B cell (primary cell): ENCODE results near the gene ZPBP2. TPM values are rescaled to one million over a fixed set of nuclear protein-coding genes. Genes with fewer than 3 reads are reported as not detected.

ENCODE experiments used
- ATAC-seq: fragments of 200-7000 bp; cut with Tn5 transposase; one replicate; pipeline ENCODE4 v1.10.0; 2021; ENCODE audit warnings: low read depth, mild to moderate bottlenecking, moderate number of reproducible peaks, moderate library complexity
- CTCF ChIA-PET: fragments of 350-600 bp; sonication (Branson Sonifier 250); formaldehyde crosslinking; loops from one replicate; lab custom pipeline; 2021; ENCODE audit warnings: antibody characterized with exemption, inconsistent platforms; lab: Charles Lee
- POLR2A ChIA-PET: fragments of 350-600 bp; sonication (Branson Sonifier 250); formaldehyde crosslinking; loops from one replicate; lab custom pipeline; 2021; ENCODE audit warnings: antibody characterized with exemption; lab: Charles Lee
- DNase-seq: peaks from one replicate; pipeline ENCODE4 v3.0.0; 2013
- H2AFZ ChIP-seq: 2 replicates; pipeline ENCODE4 v1.6.1; 2012; ENCODE audit warnings: mild to moderate bottlenecking, low read depth, low read length; ENCODE audit not compliant: insufficient read depth, poor library complexity, severe bottlenecking
- H3K27ac ChIP-seq, 2 donors: 1 replicate in 1 of 2; 2 replicates in 1 of 2; pipeline ENCODE4 v1.5.1; 2012 to 2013; ENCODE audit warnings: low read length in 2 of 2, mild to moderate bottlenecking in 2 of 2, moderate library complexity in 1 of 2
- H3K27me3 ChIP-seq, 4 experiments: fragments of 200-600 bp in 1 of 4; sonication (generic) in 1 of 4; replicated peaks in 1 of 4; 1 replicate in 2 of 4; 2 replicates in 2 of 4; pipeline versions ENCODE4 v1.6.1 to v1.7.0; 2013 to 2016; ENCODE audit warnings: low read length in 3 of 4, mild to moderate bottlenecking in 2 of 4, mixed read lengths in 1 of 4, moderate library complexity in 1 of 4; ENCODE audit not compliant: insufficient read depth in 4 of 4, control insufficient read depth in 3 of 4; ENCODE audit errors: control extremely low read depth in 1 of 4
- H3K36me3 ChIP-seq, 2 experiments: replicated peaks in 1 of 2; 1 replicate in 1 of 2; 2 replicates in 1 of 2; pipeline versions ENCODE4 v1.6.1 to v1.7.1; 2013; ENCODE audit warnings: low read length in 1 of 2; ENCODE audit not compliant: insufficient read depth in 2 of 2, control insufficient read depth in 1 of 2; ENCODE audit errors: control extremely low read depth in 1 of 2, extremely low read depth in 1 of 2
- H3K4me1 ChIP-seq, 2 donors: fragments of 200-600 bp in 1 of 2; sonication (generic) in 1 of 2; 1 replicate in 1 of 2; 2 replicates in 1 of 2; pipeline versions ENCODE4 v1.5.1 to v1.6.1; 2013 to 2017; ENCODE audit warnings: low read length in 2 of 2; ENCODE audit not compliant: control insufficient read depth in 2 of 2, insufficient read depth in 2 of 2
- H3K4me2 ChIP-seq: replicated peaks from 2 replicates; pipeline ENCODE3; 2012; ENCODE audit warnings: mild to moderate bottlenecking, low read depth, low read length; ENCODE audit not compliant: poor library complexity, severe bottlenecking
- H3K4me3 ChIP-seq, 5 experiments: fragments of 200-600 bp in 1 of 5; sonication (generic) in 1 of 5; 1 replicate in 3 of 5; 2 replicates in 2 of 5; pipeline versions ENCODE4 v1.5.1 to v1.7.0; 2011 to 2016; ENCODE audit warnings: low read length in 4 of 5, mild to moderate bottlenecking in 4 of 5, low read depth in 2 of 5, control low read depth in 1 of 5, moderate library complexity in 1 of 5; ENCODE audit not compliant: insufficient read depth in 1 of 5; ENCODE audit errors: control extremely low read depth in 1 of 5, extremely low read depth in 1 of 5
- H3K79me2 ChIP-seq: fragments of 200-600 bp; sonication (generic); one replicate; pipeline ENCODE4 v1.6.0; 2016; ENCODE audit warnings: low read length; ENCODE audit not compliant: control insufficient read depth, insufficient read depth
- H3K9ac ChIP-seq: fragments of 200-600 bp; sonication (generic); 2 replicates; pipeline ENCODE4 v1.6.1; 2017; ENCODE audit warnings: mild to moderate bottlenecking, low read length, moderate library complexity
- H3K9me3 ChIP-seq, 3 donors: one replicate each; pipeline versions ENCODE4 v1.6.1 to v1.7.1; 2013; ENCODE audit warnings: low read length in 2 of 3; ENCODE audit not compliant: control insufficient read depth in 2 of 3, insufficient read depth in 1 of 3; ENCODE audit errors: control extremely low read depth in 1 of 3
- H4K20me1 ChIP-seq: 2 replicates; pipeline ENCODE4 v1.6.0; 2012; ENCODE audit warnings: mild to moderate bottlenecking, low read length; ENCODE audit not compliant: insufficient read depth, control insufficient read depth, poor library complexity, severe bottlenecking
- H3K27ac Mint-ChIP-seq: one replicate; pipeline ENCODE4 v1.8.0; 2021; ENCODE audit warnings: mixed read lengths
- H3K27me3 Mint-ChIP-seq: one replicate; pipeline ENCODE4 v1.8.0; 2021; ENCODE audit warnings: mixed read lengths
- H3K4me1 Mint-ChIP-seq: one replicate; pipeline ENCODE4 v1.8.0; 2021; ENCODE audit warnings: mixed read lengths
- H3K4me3 Mint-ChIP-seq: one replicate; pipeline ENCODE4 v1.8.0; 2021; ENCODE audit warnings: mixed read lengths
- H3K9me3 Mint-ChIP-seq: one replicate; pipeline ENCODE4 v1.8.0; 2022; ENCODE audit warnings: mixed read lengths; ENCODE audit not compliant: insufficient read depth
- CTCF ChIP-seq: fragments of 200-600 bp; IDR thresholded peaks from one replicate; pipeline ENCODE4 v1.8.0; 2022; ENCODE audit warnings: antibody characterized with exemption, mild to moderate bottlenecking
- EZH2 ChIP-seq: IDR thresholded peaks from 2 replicates; pipeline ENCODE4 v1.6.1; 2012; ENCODE audit warnings: borderline replicate concordance, low read depth, mild to moderate bottlenecking, moderate library complexity, low read length; ENCODE audit not compliant: insufficient read depth, poor library complexity, severe bottlenecking
- WGBS: methylation state at CpG from one replicate; pipeline ENCODE4 v1.1.5; 2013; ENCODE audit warnings: missing lambda C conversion rate; ENCODE audit not compliant: insufficient coverage; 5-methylcytosine and 5-hydroxymethylcytosine counted together
- intact Hi-C: fragments of 100-400 bp; cut with micrococcal nuclease; formaldehyde crosslinking; loops from one replicate; pipeline ENCODE4 v1.10.0; 2022
- polyA plus RNA-seq: library from polyadenylated mRNA; depleted of rRNA; stranded (reverse); fragments of >200 nt; gene quantifications from 2 replicates; pipeline ENCODE4 v1.2.3, GENCODE V29; 2012
- total RNA-seq, 2 donors: library from RNA; stranded (reverse); fragments of 120-200 nt in 1 of 2; gene quantifications; 1 replicate in 1 of 2; 2 replicates in 1 of 2; pipeline versions ENCODE4 v1.2.3 to v1.2.4, GENCODE V29; 2013 to 2022

The ZPBP2 gene
- total and polyA plus RNA-seq, 2 donors (not counting 1 experiment from before 2014, with no cell fraction given): 1.6 to 1.7 TPM

- Histone ChIP-seq H3K36me3 (peaks cover 8 to 42% of the 10 kb centered on the region in 2 experiments), H3K79me2 (peaks cover 87% of the 10 kb centered on the region), H3K9ac (peak overlapping the region; percentile 17), H3K27me3 (no peaks in the 10 kb centered on the region), H3K27ac (peak overlapping the region in 1 of 2 donors; percentile 85), H3K4me1 (peaks cover 60 to 63% of the 10 kb centered on the region in 2 donors), H3K9me3 (no peaks in the 10 kb centered on the region), H2AFZ (no peak overlapping the region), H3K4me2 (peak overlapping the region; percentile 56), H3K4me3 (peak overlapping the region in 1 of 5 experiments; percentile 9), H4K20me1 (peaks cover 53% of the 10 kb centered on the region)
- DNase-seq: no peak
- H3K27me3 Mint-ChIP-seq: no peaks in the 10 kb centered on the region
- H3K4me3 Mint-ChIP-seq: peak overlapping the region; percentile 61
- 52% methylated on average over 3 of the region's 3 CpGs for WGBS
- intact Hi-C loops: no loop called here
- H3K9me3 Mint-ChIP-seq: no peaks in the 10 kb centered on the region
- H3K27ac Mint-ChIP-seq: peak overlapping the region; percentile 81
- no peak for ATAC-seq
- CTCF ChIA-PET: interaction anchor here (0.9 to 1.2 kb wide), 3 partner anchors 13 to 33 kb away, joined by 3 to 4 read pairs (median 4); no protein-coding TSS in a partner anchor
- peaks cover 64% of the 10 kb centered on the region for H3K4me1 Mint-ChIP-seq
- POLR2A ChIA-PET: no interaction called here
- TF ChIP-seq EZH2 (no peak), CTCF (no peak)
These were observed 15.8 kb upstream of the ZPBP2 start for GRCh38 chr17:39852239-39852638.

GRCh38 chr17:39854909-39855308, 13.1 kb upstream of the ZPBP2 start:
- ATAC-seq: no peak
- CTCF ChIA-PET: interaction anchor here (1.2 kb wide), 1 partner anchor 10 kb away, joined by 4 read pairs; no protein-coding TSS in a partner anchor
- H3K27ac Mint-ChIP-seq: peak overlapping the region; percentile 83

More at GRCh38 chr17:39854909-39855308, 13.1 kb upstream of the ZPBP2 start:
- peak overlapping the region; percentile 19 for H3K4me2 ChIP-seq
- intact Hi-C loops: no loop called here
- peaks cover 60 to 61% of the 10 kb centered on the region in 2 donors for H3K4me1 ChIP-seq
- no peak for DNase-seq
- Mint-ChIP-seq H3K4me1 (peaks cover 65% of the 10 kb centered on the region), H3K27me3 (no peaks in the 10 kb centered on the region), H3K9me3 (no peaks in the 10 kb centered on the region), H3K4me3 (peak overlapping the region; percentile 57)
- H3K36me3 ChIP-seq: peaks cover 6 to 37% of the 10 kb centered on the region in 2 experiments
- peaks cover 0 to 3% (median 0%) of the 10 kb centered on the region in 3 donors for H3K9me3 ChIP-seq
- no peak overlapping the region for H2AFZ ChIP-seq
- no peak for TF ChIP-seq CTCF
- TF ChIP-seq EZH2: no peak
- no peak overlapping the region for H3K9ac ChIP-seq
- H3K27ac ChIP-seq: peak overlapping the region in 1 of 2 donors; percentile 60
- H4K20me1 ChIP-seq: peaks cover 33% of the 10 kb centered on the region
- POLR2A ChIA-PET: no interaction called here
- no peaks in the 10 kb centered on the region for H3K27me3 ChIP-seq
- peaks cover 88% of the 10 kb centered on the region for H3K79me2 ChIP-seq
- no peak overlapping the region for H3K4me3 ChIP-seq
- WGBS: no CpG with 5 or more reads among the region's 2 CpGs
